ENCODE results near the gene PLA2G2A.
"Not testable (repeated sequence)": the region's sequence is repeated elsewhere in the genome, so short reads cannot be mapped to it uniquely, and the experiment has no call there.

The PLA2G2A gene

DNA sequence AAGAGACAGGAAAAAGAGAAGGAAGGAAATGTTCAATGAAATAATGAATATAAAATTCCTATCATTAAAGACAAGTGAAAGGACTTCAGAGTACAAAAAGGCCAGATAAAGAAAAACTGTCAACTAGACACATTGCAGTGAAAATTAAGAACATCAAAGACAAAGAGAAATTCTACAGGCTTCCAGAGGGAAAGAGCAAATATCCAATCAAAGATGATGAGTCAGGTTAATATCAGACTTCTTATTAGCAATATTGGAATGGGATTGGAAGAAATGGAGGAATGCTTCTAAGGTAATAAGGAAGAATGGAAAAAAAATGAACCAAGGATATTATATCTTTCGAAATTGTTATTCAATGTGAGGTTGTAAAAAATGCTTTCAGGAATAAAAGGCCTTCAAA is 7.8 kb downstream of the PLA2G2A start:
- no peak for DNase-seq

- DNase-seq: no peak
Measured at GRCh38 chr1:19969898-19970660, 9.3 kb downstream of the PLA2G2A start.

- no peak for DNase-seq
Measured at GRCh38 chr1:19967808-19968207, 11.6 kb downstream of the PLA2G2A start.

GRCh38 chr1:19964542-19964941 is 14.9 kb downstream of the PLA2G2A start:
- DNase-seq: no peak

GRCh38 chr1:19963636-19964035 is 15.8 kb downstream of the PLA2G2A start:
- DNase-seq: no peak

- DNase-seq: no peak
Measured at GRCh38 chr1:19960591-19960990, 18.8 kb downstream of the PLA2G2A start.

DNA sequence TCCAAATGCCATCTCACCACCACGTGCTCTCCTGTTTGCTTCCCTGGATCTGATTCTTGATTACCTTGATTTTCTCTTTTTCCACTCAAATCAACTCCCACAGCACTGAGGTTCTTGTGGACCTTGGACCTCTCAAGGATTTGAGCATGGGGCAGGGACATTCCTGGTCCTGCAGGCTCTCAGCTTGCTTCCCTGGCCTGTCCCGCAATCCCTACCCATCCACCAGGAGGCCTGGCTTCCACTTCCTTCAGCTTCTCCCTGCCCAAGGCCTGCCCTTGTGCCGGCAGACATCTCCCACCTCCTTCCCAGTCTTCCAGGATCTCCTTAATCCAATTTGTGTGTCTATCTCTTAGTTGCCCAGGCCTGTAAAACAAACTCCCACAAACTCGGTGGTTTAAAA is 21.6 kb downstream of the PLA2G2A start:
- DNase-seq: no peak

DNA sequence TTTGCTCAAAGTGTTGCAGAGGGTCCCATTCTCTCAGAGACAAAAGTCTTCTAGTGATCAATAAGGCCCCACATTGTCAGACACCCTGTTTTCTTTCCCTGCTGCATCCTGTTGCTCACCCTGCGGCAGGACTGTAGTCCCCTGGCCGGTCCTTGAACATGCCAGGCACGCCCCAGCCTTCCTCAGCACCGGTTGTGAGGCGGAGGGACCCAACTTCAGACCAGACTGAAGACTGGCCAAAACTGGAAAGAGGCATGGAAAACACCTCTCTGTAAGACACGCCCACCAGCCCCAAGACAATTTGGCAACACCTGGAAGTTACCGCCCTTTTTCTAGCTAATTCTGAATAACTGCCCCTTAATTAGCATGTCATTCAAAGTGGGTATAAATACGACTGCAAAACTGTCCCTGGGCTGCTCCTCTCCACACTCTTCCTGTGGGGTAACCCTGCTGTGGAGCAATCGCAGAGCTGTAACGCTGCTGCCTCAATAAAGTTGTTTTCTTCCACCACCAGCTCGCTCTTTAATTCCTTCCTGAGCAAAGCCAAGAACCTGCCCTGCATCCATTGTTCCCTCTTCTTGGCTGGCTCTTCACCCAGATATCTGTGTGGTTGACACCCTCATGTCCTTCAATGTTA is 23.8 kb downstream of the PLA2G2A start:
- DNase-seq: no peak

DNA sequence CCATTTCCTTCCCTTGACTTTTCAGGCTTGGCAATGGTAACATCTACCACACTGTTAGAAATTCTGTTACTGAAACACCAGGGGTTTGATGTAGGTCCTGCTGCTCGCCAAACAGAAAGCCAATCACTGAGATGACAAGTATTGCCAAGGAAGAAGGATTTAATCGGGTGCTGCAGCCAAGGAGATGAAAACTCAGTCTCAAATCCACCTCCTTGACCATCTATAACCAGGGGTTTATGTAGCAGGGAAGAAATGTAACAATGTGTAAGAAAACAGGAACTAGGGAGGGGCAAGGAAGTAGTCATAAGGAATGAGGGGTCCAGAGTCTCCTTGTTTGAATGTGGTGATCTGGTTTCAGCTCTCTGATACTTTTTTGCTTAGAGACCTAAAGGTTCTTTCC is 25.4 kb downstream of the PLA2G2A start:
- no peak for DNase-seq

DNA sequence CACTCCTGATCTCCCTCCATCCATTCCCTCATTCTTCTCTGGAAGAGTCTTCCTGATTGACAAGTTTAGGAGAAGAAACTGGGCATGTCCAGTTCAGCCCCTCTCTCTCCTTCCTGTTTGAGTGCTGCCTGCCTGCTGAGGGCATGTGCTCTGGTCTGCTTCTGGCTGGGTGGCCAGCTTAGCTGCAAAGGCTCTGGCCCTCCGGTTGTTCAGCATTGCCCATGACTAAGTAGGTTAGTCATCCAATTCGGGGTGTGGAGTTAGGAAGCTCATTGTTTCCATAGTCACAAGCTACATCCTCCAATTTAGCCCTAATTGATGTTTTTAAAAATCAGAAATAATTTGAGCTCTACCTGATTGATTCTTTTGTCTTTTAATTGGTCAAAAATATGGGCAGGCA is 30.4 kb downstream of the PLA2G2A start:
- no peak for DNase-seq

GRCh38 chr1:19946971-19947370 is 32.4 kb downstream of the PLA2G2A start:
- no peak for DNase-seq

- DNase-seq: no peak
Measured at GRCh38 chr1:19946331-19946751, 33.1 kb downstream of the PLA2G2A start.

DNA sequence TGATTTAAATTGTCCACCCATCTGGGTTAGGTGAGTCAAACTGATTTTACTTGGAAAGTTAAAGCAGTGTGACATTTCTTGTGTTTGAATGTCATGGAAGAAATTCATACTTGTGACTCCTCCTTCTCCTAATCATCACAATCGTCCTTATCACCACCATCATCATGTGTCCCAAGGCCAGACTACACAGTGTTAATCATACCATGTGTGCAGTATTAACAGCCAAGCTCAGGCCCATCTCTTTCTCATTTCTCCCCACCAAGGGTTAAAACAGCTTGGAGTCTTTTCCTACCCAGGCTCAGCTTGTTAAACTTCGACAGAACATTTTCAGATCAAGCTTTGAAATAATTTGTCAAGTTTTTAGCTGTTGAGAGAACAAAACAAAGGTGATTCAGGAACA is 33.5 kb downstream of the PLA2G2A start:
- DNase-seq: no peak

- DNase-seq: no peak
Measured at GRCh38 chr1:19942657-19943056, 36.8 kb downstream of the PLA2G2A start.

DNA sequence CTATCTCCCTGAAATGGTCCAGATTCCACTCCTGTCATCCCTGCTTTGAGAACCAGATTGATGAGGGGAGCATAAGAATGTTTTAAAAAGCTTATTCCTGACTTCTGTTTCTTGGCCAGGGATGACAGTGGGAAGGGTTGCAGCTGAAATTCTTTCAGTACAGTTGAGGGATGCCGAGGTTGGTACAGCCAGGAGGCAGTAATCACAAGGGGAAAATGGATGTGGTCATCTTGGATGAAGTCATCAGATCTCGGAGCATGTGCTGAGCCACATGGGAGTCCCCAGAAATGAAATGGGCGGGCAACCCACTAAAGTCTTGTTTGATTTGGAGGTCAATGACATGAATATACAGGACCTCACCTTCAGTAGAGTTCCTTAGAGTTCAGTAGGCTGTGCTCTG is 37.3 kb downstream of the PLA2G2A start:
- no peak for DNase-seq

GRCh38 chr1:19941206-19941568 is 38.2 kb downstream of the PLA2G2A start:
- no peak for DNase-seq

GRCh38 chr1:19940486-19941205 is 38.8 kb downstream of the PLA2G2A start:
- DNase-seq: no peak

DNA sequence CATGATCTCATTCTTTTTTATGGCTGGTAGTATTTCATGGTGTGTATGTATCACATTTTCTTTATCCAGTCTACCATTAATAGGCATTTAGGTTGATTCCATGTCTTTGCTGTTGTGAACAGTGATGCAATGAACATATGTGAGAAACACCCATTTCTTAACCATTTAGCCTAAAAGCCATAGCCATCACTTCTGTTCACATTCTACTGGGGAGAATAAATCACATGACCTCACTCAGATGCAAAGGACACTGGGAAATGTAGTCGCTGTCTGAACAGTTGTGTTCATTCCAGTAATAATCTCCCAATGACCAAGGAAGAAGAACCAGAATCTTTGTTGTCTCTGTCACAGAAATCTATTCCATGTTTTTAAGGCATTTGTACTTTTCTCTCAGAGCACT is 40.9 kb downstream of the PLA2G2A start:
- no peak for DNase-seq

- DNase-seq: no peak
Measured at GRCh38 chr1:19936061-19936750, 43.2 kb downstream of the PLA2G2A start.

- DNase-seq: no peak
Measured at GRCh38 chr1:19934336-19934735, 45.1 kb downstream of the PLA2G2A start.

DNA sequence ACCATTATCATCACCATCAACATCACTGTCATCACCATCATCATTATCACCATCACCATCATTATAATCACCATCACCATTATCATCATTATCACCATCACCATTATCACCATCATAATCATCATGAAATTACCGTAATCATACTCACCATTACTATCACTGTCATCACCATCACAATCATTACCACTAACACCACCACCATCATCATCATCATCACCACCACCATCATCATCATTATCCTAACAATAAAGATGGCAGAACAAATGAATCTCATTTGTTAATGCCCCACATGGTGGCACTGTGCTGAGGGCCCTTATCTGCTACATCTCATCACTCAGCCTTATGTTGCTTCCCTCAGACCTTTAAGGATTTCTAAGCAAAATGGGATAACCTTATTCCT is 46.6 kb downstream of the PLA2G2A start:
- no peak for DNase-seq

DNA sequence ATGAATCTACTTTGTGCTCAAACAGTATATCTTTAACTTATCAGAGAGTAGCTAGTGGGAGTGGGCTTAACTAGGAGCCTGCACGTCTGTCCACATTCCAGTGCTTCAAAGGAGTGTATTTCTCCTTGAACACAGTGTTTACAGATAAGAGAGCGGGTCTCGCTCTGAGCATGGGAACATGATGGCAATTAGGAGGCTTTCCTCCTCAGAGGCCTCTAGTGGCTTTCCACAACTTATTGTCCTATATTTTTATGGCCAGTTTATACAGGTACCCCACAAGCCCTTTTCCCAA is 52.3 kb downstream of the PLA2G2A start:
- DNase-seq: not testable (repeated sequence)

GRCh38 chr1:19926296-19927129 is 52.9 kb downstream of the PLA2G2A start:
- DNase-seq: no peak

Measured in effector CD8-positive, alpha-beta T cell (primary cell).